ENCODE measurements around the gene HSH2D.

The HSH2D gene

DNA sequence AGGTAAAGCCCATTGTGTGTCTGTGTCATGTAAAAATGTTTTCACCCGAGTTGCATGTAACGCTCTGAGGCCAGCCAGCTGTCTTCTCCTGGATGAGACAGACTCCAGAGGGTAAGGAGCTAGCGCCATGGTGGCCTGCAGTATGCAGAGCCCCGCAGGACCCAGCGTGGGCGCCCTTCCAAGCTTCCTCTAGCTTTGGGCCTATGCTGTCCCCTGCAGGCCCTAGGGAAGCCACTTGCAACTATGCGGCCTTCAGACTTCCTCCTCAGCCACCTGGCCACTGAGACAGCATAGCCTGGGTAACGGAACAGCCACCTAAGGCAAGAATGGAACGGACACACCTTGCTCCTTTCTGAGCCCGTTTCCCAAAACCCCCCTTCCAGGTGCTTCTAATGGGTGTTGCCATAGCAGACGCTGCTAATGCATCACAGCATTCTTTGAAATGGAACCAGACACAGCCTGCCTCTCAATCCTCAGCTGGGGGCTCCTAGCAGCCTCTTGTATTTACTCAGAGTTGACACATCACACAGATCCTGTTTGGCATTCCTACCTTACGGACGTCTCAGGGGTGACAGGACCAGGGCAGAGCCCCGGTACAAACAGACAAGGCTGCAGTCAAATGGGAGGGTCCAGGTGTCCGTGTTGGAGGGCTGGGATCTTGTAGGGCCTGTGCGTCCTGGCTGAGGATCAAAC, 47.9 kb downstream of the HSH2D start:
- no peaks in the 10 kb centered on the region for H3K9me3 Mint-ChIP-seq
- peaks cover 24% of the 10 kb centered on the region for H3K4me1 Mint-ChIP-seq
- no peaks in the 10 kb centered on the region for H3K27me3 Mint-ChIP-seq
- DNase-seq (no peak), ATAC-seq (no peak)
- peak overlapping the region; percentile 8 to 9 for H3K27ac Mint-ChIP-seq
- H3K4me3 Mint-ChIP-seq: no peak overlapping the region

- Mint-ChIP-seq H3K27ac (peak overlapping the region in 1 of 2 donors; percentile 44), H3K4me3 (no peak overlapping the region), H3K4me1 (peaks cover 21% of the 10 kb centered on the region), H3K9me3 (no peaks in the 10 kb centered on the region), H3K27me3 (no peaks in the 10 kb centered on the region)
- DNase-seq (no peak), ATAC-seq (no peak)
Measured at GRCh38 chr19:16193466-16193865, 50.0 kb downstream of the HSH2D start.

DNA sequence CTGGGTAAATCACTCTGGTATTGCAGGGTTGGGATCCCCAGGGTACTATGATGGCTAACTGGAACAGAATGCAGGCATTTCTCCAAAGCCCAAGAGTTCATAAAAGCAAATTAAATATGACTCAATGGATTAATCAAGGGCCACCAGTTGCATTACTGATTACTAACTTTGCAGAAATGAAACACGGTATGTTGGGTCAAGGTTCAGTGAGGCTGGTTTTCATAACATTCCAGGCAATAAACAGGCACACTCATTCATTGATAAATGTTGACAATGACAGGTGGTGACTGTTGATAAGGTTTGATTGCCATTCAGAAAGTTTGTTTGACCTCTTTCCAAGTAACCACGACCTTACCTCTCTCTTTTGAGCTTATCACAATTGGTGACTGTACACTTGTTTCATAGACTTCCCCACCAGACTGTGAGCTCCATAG, 53.7 kb downstream of the HSH2D start:
- Mint-ChIP-seq H3K9me3 (no peaks in the 10 kb centered on the region), H3K27ac (peak overlapping the region; percentile 91 to 94), H3K4me1 (peaks cover 48% of the 10 kb centered on the region), H3K27me3 (no peaks in the 10 kb centered on the region), H3K4me3 (peak overlapping the region; percentile 89 to 97)
- no peak for DNase-seq
- no peak for ATAC-seq

- DNase-seq: peak; percentile 98 to 99
- H3K27me3 Mint-ChIP-seq: no peaks in the 10 kb centered on the region
- peak; percentile 93 for ATAC-seq
- H3K4me1 Mint-ChIP-seq: peaks cover 53% of the 10 kb centered on the region
- H3K4me3 Mint-ChIP-seq: peak within 1 kb of the TSS; percentile 89 to 97
- H3K9me3 Mint-ChIP-seq: no peaks in the 10 kb centered on the region
- H3K27ac Mint-ChIP-seq: peak within 1 kb of the TSS; percentile 91 to 94
Measured at GRCh38 chr19:16197622-16198369, 54.3 kb downstream of the HSH2D start, which contains the start of gene AP1M1. Gene AP1M1, plus strand, starts transcription at chr19:16197911. Its CDS starts 116 bp downstream, at chr19:16198027.

- H3K27ac Mint-ChIP-seq: no peak overlapping the region
- H3K4me3 Mint-ChIP-seq: peak overlapping the region; percentile 72 to 89
- H3K4me1 Mint-ChIP-seq: peaks cover 59% of the 10 kb centered on the region
- DNase-seq: no peak
- ATAC-seq: no peak
- no peaks in the 10 kb centered on the region for H3K27me3 Mint-ChIP-seq
- no peaks in the 10 kb centered on the region for H3K9me3 Mint-ChIP-seq
Measured at GRCh38 chr19:16198370-16198651, 54.8 kb downstream of the HSH2D start.

DNA sequence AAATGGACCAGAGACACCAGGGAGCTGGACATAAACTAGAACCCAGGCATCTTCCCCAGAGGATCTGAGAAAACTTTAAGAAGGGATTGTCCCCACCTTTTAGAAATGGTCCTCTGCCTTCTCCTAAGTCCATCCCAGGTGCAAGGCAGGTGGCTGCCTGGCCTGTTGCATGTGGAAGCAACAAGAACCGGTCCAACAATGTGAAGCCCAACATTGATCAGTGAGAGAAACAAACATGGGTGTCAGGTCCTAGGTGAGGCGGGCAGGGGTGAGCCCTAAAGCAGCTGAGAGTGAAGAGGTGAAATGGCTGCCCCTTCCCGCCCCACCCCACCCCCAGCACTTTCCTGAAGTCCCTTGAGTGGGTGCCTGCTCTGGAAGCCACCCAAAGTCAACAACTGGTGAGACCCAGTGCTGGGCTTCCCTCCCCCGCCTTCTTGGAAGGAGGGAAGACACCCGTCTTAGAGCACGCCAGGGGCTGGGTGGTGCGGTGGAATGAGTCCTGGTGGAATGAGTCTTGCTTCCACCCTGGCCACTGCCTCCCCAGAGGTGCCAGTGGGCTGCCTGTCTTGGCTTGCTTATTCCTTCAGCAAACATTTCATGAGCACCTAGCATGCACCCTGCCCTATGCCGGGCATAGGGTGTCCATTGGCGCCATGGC, 55.9 kb downstream of the HSH2D start:
- peak overlapping the region in 1 of 2 donors; percentile 57 for H3K27ac Mint-ChIP-seq
- peaks cover 70% of the 10 kb centered on the region for H3K4me1 Mint-ChIP-seq
- DNase-seq: peak in 1 of 2 donors; percentile 10
- H3K4me3 Mint-ChIP-seq: peak overlapping the region; percentile 81 to 89
- no peak for ATAC-seq
- no peaks in the 10 kb centered on the region for H3K27me3 Mint-ChIP-seq
- H3K9me3 Mint-ChIP-seq: no peaks in the 10 kb centered on the region

DNA sequence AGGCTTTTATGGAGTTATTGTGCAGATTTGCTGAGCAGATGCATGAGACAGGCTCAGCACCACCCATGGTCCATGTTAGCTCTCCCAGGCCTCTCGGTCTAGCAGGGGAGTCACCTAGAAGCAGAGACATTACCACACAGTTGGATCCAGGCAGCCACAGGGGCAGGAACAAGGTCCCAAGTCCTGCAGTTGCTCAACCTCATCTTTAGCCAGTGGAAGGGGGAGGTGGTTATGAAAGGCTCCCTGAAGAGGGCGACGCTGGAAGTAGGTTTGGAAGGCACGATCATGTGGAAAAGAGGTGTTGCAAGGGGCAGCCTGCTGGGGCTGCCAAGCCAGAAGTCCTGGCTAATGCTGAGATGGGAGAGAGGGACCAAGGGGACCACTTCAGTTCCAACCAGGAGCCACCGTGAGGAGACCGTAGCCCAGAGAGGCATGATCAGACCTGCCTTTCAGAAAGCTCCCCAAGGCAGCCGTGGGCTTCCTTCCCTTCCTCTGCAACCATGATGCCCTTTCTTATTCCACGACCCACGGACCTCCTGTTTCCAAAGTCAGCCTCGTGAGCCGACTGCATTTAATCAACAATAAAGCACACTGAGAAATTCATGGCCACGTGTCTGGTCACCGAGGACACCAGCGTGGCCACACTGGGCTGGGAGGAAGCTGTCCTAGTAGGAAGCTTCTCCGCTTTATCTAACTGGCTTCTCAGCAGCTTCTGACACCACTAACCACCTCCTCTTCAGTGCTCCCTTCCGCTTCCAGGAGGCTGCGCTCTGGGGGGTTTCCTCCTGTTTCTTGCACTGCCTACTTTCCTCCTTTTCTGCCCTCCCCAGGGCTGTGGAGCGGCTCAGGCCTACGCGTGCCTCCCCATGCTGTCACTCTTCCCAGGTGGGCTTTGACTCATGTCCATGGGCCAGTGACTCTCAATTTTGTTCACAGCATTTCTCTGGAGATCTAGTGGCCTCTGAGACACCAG, 56.8 kb downstream of the HSH2D start:
- Mint-ChIP-seq H3K4me1 (peaks cover 79% of the 10 kb centered on the region), H3K9me3 (no peaks in the 10 kb centered on the region), H3K27ac (peak overlapping the region; percentile 71 to 87), H3K4me3 (peak overlapping the region; percentile 72 to 81), H3K27me3 (no peaks in the 10 kb centered on the region)
- ATAC-seq (no peak), DNase-seq (peak in 1 of 2 donors; percentile 38)

DNA sequence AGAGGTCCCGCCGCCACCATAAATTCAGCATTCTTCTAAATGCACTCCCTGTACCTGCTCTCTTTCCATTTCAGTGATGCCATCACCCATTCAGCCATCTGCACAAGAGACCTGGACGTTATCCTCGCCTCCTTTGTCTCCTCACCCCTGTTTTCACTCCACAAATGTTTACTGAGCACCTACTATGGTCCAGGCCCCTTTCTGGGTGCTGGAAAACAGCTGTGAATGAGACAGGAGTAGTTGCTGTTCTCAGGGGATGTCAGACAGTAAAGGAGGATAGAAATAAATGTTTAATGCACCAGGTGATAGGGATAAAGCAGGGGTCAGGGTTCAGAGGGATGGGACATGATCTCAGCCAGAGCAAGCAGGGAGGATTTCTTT, 57.5 kb downstream of the HSH2D start:
- H3K9me3 Mint-ChIP-seq: no peaks in the 10 kb centered on the region
- no peak for DNase-seq
- H3K4me1 Mint-ChIP-seq: peaks cover 86% of the 10 kb centered on the region
- peak overlapping the region; percentile 76 to 87 for H3K27ac Mint-ChIP-seq
- ATAC-seq: no peak
- peak overlapping the region; percentile 72 to 81 for H3K4me3 Mint-ChIP-seq
- H3K27me3 Mint-ChIP-seq: no peaks in the 10 kb centered on the region

GRCh38 chr19:16202320-16203255, 59.1 kb downstream of the HSH2D start:
- H3K27ac Mint-ChIP-seq: peak overlapping the region in 1 of 2 donors; percentile 35
- ATAC-seq: peak; percentile 41
- DNase-seq: no peak
- H3K9me3 Mint-ChIP-seq: no peaks in the 10 kb centered on the region
- H3K4me1 Mint-ChIP-seq: peaks cover 94% of the 10 kb centered on the region
- H3K4me3 Mint-ChIP-seq: peak overlapping the region; percentile 59 to 69
- no peaks in the 10 kb centered on the region for H3K27me3 Mint-ChIP-seq

DNA sequence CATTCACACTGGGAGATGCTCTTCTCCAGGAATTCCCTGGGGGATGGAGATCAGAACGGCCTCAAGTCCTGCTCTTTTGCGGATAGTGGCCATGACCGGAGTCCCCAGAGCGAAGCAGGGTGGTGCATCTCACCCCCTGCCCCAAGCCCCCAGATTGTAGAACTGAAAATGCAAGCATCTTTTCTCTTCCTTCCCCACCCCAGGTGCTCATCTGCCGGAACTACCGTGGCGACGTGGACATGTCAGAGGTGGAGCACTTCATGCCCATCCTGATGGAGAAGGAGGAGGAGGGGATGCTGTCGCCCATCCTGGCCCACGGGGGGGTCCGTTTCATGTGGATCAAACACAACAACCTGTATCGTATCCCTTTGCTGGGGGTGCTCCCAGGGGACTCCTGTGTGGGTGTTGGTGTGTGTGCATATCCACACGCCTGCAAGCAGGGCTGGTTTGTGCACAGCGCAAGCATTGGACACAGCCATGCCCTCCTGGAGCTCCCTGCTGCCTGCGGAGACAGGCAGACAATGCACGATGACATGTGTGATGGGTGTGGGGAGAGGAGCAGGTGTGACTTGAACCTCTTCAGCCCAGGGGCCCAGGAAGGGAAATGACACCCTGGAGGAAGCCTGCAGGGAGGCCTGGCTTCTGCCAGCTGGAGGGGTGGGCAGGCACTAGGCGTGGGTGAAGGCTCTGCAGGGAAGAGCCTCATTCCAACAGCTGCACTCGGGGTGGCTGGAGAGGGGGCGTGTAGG, 59.9 kb downstream of the HSH2D start:
- H3K4me1 Mint-ChIP-seq: peaks cover 100% of the 10 kb centered on the region
- peak overlapping the region in 1 of 2 donors; percentile 20 for H3K4me3 Mint-ChIP-seq
- DNase-seq (peak in 1 of 2 donors; percentile 12), ATAC-seq (no peak)
- peak overlapping the region in 1 of 2 donors; percentile 56 for H3K27ac Mint-ChIP-seq
- H3K9me3 Mint-ChIP-seq: no peaks in the 10 kb centered on the region
- H3K27me3 Mint-ChIP-seq: no peaks in the 10 kb centered on the region

- DNase-seq (no peak), ATAC-seq (no peak)
- no peak overlapping the region for H3K4me3 Mint-ChIP-seq
- H3K4me1 Mint-ChIP-seq: peaks cover 100% of the 10 kb centered on the region
- no peaks in the 10 kb centered on the region for H3K9me3 Mint-ChIP-seq
- H3K27me3 Mint-ChIP-seq: no peaks in the 10 kb centered on the region
- H3K27ac Mint-ChIP-seq: no peak overlapping the region
Measured at GRCh38 chr19:16204005-16204294, 60.5 kb downstream of the HSH2D start.

- Mint-ChIP-seq H3K27ac (no peak overlapping the region), H3K9me3 (no peaks in the 10 kb centered on the region), H3K4me3 (no peak overlapping the region), H3K4me1 (peaks cover 97% of the 10 kb centered on the region), H3K27me3 (no peaks in the 10 kb centered on the region)
- ATAC-seq (no peak), DNase-seq (no peak)
Measured at GRCh38 chr19:16205205-16206045, 61.9 kb downstream of the HSH2D start.

- Mint-ChIP-seq H3K9me3 (no peaks in the 10 kb centered on the region), H3K27me3 (no peaks in the 10 kb centered on the region), H3K27ac (peak overlapping the region; percentile 41 to 74), H3K4me1 (peaks cover 96% of the 10 kb centered on the region), H3K4me3 (peak overlapping the region; percentile 54 to 76)
- ATAC-seq: no peak
- no peak for DNase-seq
Measured at GRCh38 chr19:16206046-16206605, 62.6 kb downstream of the HSH2D start.

Measured in stimulated activated naive CD8-positive, alpha-beta T cell treated with anti-CD3 and anti-CD28 coated beads, Interleukin-15, amount 100 ng/mL, for 72 hours (primary cell).